ENCODE measurements around the gene KIF21B. TPM values are rescaled to one million over a fixed set of nuclear protein-coding genes. Genes with fewer than 3 reads are reported as not detected.

Gene KIF21B
- total and polyA plus RNA-seq, 7 donors, result 0.28 to 18.4 (median 0.81) TPM

GRCh38 chr1:201016943-201017827, 6.3 kb downstream of the KIF21B start:
- H3K36me3 ChIP-seq, result no peaks in the 10 kb centered on the region
- DNase-seq, result no peak
- H3K9me3 ChIP-seq, result no peaks in the 10 kb centered on the region
- H3K27me3 ChIP-seq, result peaks cover 0 to 37% (median 0%) of the 10 kb centered on the region in 3 donors
- peaks cover 0 to 11% (median 7%) of the 10 kb centered on the region in 4 donors for H3K4me1 ChIP-seq
- intact Hi-C loops (cut with DNase I), result no loop called here
- H3K27ac ChIP-seq, result no peak overlapping the region
- no peak for TF ChIP-seq POLR2AphosphoS5 (IDR thresholded peaks at IDR 0.05)
- TF ChIP-seq, protein P1, sequence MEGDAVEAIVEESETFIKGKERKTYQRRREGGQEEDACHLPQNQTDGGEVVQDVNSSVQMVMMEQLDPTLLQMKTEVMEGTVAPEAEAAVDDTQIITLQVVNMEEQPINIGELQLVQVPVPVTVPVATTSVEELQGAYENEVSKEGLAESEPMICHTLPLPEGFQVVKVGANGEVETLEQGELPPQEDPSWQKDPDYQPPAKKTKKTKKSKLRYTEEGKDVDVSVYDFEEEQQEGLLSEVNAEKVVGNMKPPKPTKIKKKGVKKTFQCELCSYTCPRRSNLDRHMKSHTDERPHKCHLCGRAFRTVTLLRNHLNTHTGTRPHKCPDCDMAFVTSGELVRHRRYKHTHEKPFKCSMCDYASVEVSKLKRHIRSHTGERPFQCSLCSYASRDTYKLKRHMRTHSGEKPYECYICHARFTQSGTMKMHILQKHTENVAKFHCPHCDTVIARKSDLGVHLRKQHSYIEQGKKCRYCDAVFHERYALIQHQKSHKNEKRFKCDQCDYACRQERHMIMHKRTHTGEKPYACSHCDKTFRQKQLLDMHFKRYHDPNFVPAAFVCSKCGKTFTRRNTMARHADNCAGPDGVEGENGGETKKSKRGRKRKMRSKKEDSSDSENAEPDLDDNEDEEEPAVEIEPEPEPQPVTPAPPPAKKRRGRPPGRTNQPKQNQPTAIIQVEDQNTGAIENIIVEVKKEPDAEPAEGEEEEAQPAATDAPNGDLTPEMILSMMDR (IDR thresholded peaks at IDR 0.05), result no peak
- TF ChIP-seq EP300 (IDR thresholded peaks at IDR 0.05), result no peak
- no peak for TF ChIP-seq POLR2A (IDR thresholded peaks at IDR 0.05)
- 77 to 92% methylated on average over 9 of the region's 9 CpGs for WGBS, 2 donors
- H3K4me3 ChIP-seq, result no peak overlapping the region

DNA sequence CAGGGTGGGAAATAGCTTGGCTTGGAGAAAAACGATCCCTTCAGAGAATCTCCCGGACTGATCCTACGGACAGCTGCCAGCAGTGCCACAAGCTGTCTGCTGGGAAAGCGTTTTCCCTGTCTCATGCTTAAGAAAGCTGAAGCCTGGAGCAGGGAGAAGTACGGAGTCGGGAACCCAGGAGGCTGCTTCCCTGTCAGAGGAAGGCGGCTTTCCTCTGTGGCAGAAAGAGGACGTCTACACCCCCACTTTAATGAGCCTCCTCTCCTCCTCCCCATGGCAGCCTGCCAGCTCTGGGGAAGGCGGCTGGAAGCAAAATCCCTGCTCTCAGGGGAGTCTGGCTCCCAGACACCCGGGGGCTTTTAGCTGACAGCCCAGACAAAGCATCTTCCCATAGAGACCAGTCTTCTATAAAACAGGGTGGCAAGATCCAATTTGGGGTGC, 7.3 kb downstream of the KIF21B start:
- no peak for DNase-seq
- no peak overlapping the region for H3K4me3 ChIP-seq
- H3K36me3 ChIP-seq, result no peaks in the 10 kb centered on the region
- intact Hi-C loops (cut with DNase I), result no loop called here
- peaks cover 0 to 11% (median 6%) of the 10 kb centered on the region in 4 donors for H3K4me1 ChIP-seq
- no peak for TF ChIP-seq POLR2A (IDR thresholded peaks at IDR 0.05)
- TF ChIP-seq, protein P1 (IDR thresholded peaks at IDR 0.05), result no peak
- no peak for TF ChIP-seq EP300 (IDR thresholded peaks at IDR 0.05)
- no peak for TF ChIP-seq POLR2AphosphoS5 (IDR thresholded peaks at IDR 0.05)
- no peaks in the 10 kb centered on the region for H3K9me3 ChIP-seq
- peaks cover 0 to 36% (median 6%) of the 10 kb centered on the region in 3 donors for H3K27me3 ChIP-seq
- no peak overlapping the region for H3K27ac ChIP-seq
- WGBS, 2 donors, result 6 to 37% methylated on average over 10 of the region's 10 CpGs

DNA sequence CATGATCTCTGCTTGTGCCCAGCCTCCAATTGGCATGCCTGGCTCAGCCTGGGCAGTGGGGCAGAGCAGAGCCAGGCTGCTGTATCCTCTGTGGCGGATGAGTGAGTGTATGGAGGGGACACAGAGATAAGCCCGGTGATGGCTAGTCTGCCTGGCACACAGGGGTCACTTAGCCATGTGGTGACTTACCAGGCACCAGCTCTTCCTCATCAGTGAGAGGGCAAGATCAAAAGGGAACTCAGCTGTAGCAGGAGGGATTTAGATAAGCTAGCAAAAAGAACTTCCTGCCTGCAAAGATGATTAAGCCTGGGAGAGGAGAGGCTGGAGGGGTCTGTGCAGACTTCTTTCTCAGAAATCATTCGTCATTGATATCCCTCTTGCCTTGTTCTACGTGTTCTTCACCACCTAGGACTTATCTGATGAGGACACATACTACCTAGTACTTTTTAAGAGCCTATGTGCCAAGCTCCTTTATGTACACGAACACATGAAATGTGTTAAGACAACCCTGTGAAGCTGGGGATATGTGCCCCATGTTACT, 7.9 kb downstream of the KIF21B start:
- intact Hi-C loops (cut with DNase I), result no loop called here
- H3K36me3 ChIP-seq, result no peaks in the 10 kb centered on the region
- no peaks in the 10 kb centered on the region for H3K9me3 ChIP-seq
- DNase-seq, result no peak
- peaks cover 0 to 30% (median 6%) of the 10 kb centered on the region in 3 donors for H3K27me3 ChIP-seq
- no peak overlapping the region for H3K4me3 ChIP-seq
- H3K27ac ChIP-seq, result no peak overlapping the region
- peaks cover 0 to 11% (median 6%) of the 10 kb centered on the region in 4 donors for H3K4me1 ChIP-seq
- TF ChIP-seq POLR2A (IDR thresholded peaks at IDR 0.05), result no peak
- TF ChIP-seq, protein P1 (IDR thresholded peaks at IDR 0.05), result no peak
- TF ChIP-seq EP300 (IDR thresholded peaks at IDR 0.05), result no peak
- TF ChIP-seq POLR2AphosphoS5 (IDR thresholded peaks at IDR 0.05), result no peak
- 48 to 60% methylated on average over 5 of the region's 5 CpGs for WGBS, 2 donors

- H3K4me1 ChIP-seq, result peaks cover 0 to 11% (median 6%) of the 10 kb centered on the region in 4 donors
- TF ChIP-seq, protein P1 (IDR thresholded peaks at IDR 0.05), result no peak
- TF ChIP-seq POLR2AphosphoS5 (IDR thresholded peaks at IDR 0.05) (no peak), EP300 (IDR thresholded peaks at IDR 0.05) (no peak), POLR2A (IDR thresholded peaks at IDR 0.05) (no peak)
- no peak overlapping the region for H3K27ac ChIP-seq
- WGBS, 2 donors, result 90 to 91% methylated on average over 3 of the region's 3 CpGs
- DNase-seq, result no peak
- H3K27me3 ChIP-seq, result peaks cover 0 to 29% (median 6%) of the 10 kb centered on the region in 3 donors
- H3K36me3 ChIP-seq, result no peaks in the 10 kb centered on the region
- H3K4me3 ChIP-seq, result no peak overlapping the region
- intact Hi-C loops (cut with DNase I), result no loop called here
- H3K9me3 ChIP-seq, result no peaks in the 10 kb centered on the region
These were observed 8.7 kb downstream of the KIF21B start for GRCh38 chr1:201014816-201015200.

Data from sigmoid colon (tissue), 7 donors.